ENCODE measurements around the gene FHOD1. TPM values are rescaled to one million over a fixed set of nuclear protein-coding genes. Genes with fewer than 3 reads are reported as not detected.

FHOD1 gene
- total RNA-seq, 2 experiments from 2014 or later: 16.5 to 55.0 TPM

- no peak for DNase-seq (ENCODE audit: low spot score)
- TF ChIP-seq EZH2phosphoT487 (IDR thresholded peaks at IDR 0.05; ENCODE audit: borderline replicate concordance, low read depth, low read length) (no peak), CTCF (conservative IDR thresholded peaks at IDR 0.05; ENCODE audit: low read length) (no peak)
- H3K4me2 ChIP-seq (ENCODE audit: low read length): no peak overlapping the region
- no peak overlapping the region for H3K4me3 ChIP-seq (ENCODE audit: low read depth, low read length, poor library complexity, severe bottlenecking)
- ChIA-PET CTCF (ENCODE audit: unreplicated experiment) (interaction anchor here (1.7 kb wide), 1 partner anchor 12 kb away, joined by 3 read pairs; the partner anchor contains the start of gene TMEM208), POLR2A (interaction anchor here (0.5 kb wide), 1 partner anchor 169 kb away, joined by 3 read pairs; no protein-coding TSS in a partner anchor)
- no TSS peak for BruUV-seq (replicated peaks)
- no peaks in the 10 kb centered on the region for H3K79me2 ChIP-seq (ENCODE audit: insufficient read depth, low read depth, low read length)
- H4K20me1 ChIP-seq (ENCODE audit: insufficient read depth, low read length): no peaks in the 10 kb centered on the region
- H3K9me3 ChIP-seq (ENCODE audit: low read length): no peaks in the 10 kb centered on the region
- H2AFZ ChIP-seq (ENCODE audit: low read length): no peak overlapping the region
- intact Hi-C loops (cut with micrococcal nuclease; ENCODE audit: unreplicated experiment): no loop called here
- peaks cover 21% of the 10 kb centered on the region; the same call in 1 of the 2 replicates for H3K36me3 ChIP-seq (ENCODE audit: insufficient read depth, low read length)
- H3K9me2 ChIP-seq (ENCODE audit: insufficient read depth, low read length): no peaks in the 10 kb centered on the region
- peaks cover 28% of the 10 kb centered on the region for H3K4me1 ChIP-seq (ENCODE audit: insufficient read depth, low read length, poor library complexity, severe bottlenecking)
- H3K27ac ChIP-seq (ENCODE audit: low read depth, low read length, poor library complexity, severe bottlenecking): no peak overlapping the region
Measured at GRCh38 chr16:67238806-67239470, 8.3 kb downstream of the FHOD1 start.

- no peaks in the 10 kb centered on the region for H4K20me1 ChIP-seq (ENCODE audit: insufficient read depth, low read length)
- H3K36me3 ChIP-seq (ENCODE audit: insufficient read depth, low read length): peaks cover 25% of the 10 kb centered on the region; the same call in 1 of the 2 replicates
- ChIA-PET POLR2A (no interaction called here), CTCF (ENCODE audit: unreplicated experiment) (interaction anchor here (0.6 to 1.7 kb wide), 2 partner anchors 11 to 46 kb away, joined by 3 read pairs; partner anchors contain the start of genes E2F4 and TMEM208)
- H3K27ac ChIP-seq (ENCODE audit: low read depth, low read length, poor library complexity, severe bottlenecking): no peak overlapping the region
- H3K4me1 ChIP-seq (ENCODE audit: insufficient read depth, low read length, poor library complexity, severe bottlenecking): peaks cover 21% of the 10 kb centered on the region
- no peak overlapping the region for H2AFZ ChIP-seq (ENCODE audit: low read length)
- no peak overlapping the region for H3K4me2 ChIP-seq (ENCODE audit: low read length)
- no peaks in the 10 kb centered on the region for H3K9me2 ChIP-seq (ENCODE audit: insufficient read depth, low read length)
- H3K9me3 ChIP-seq (ENCODE audit: low read length): no peaks in the 10 kb centered on the region
- H3K4me3 ChIP-seq (ENCODE audit: low read depth, low read length, poor library complexity, severe bottlenecking): no peak overlapping the region
- BruUV-seq (replicated peaks): no TSS peak
- no peak for TF ChIP-seq CTCF (conservative IDR thresholded peaks at IDR 0.05; ENCODE audit: low read length)
- no peak for TF ChIP-seq EZH2phosphoT487 (IDR thresholded peaks at IDR 0.05; ENCODE audit: borderline replicate concordance, low read depth, low read length)
- no peak for DNase-seq (ENCODE audit: low spot score)
- intact Hi-C loops (cut with micrococcal nuclease; ENCODE audit: unreplicated experiment): no loop called here
- no peaks in the 10 kb centered on the region for H3K79me2 ChIP-seq (ENCODE audit: insufficient read depth, low read depth, low read length)
Measured at GRCh38 chr16:67238278-67238575, 9.1 kb downstream of the FHOD1 start.

All from OCI-LY7 (cell line).